Nephron progenitor cell (in vitro differentiated cells): Measurements from ENCODE around the gene RELL1.

ENCODE experiments used
- DNase-seq: peaks from one replicate; pipeline ENCODE4 v3.0.0; 2021
- H3K27ac Mint-ChIP-seq: 2 replicates; pipeline ENCODE4 v1.8.0; 2021; ENCODE audit warnings: mild to moderate bottlenecking, moderate library complexity, mixed read lengths
- H3K27me3 Mint-ChIP-seq: 2 replicates; pipeline ENCODE4 v1.8.0; 2021; ENCODE audit warnings: mild to moderate bottlenecking, low read depth, mixed read lengths; ENCODE audit not compliant: poor library complexity
- H3K36me3 Mint-ChIP-seq: 2 replicates; pipeline ENCODE4 v1.8.0; 2021; ENCODE audit warnings: low read depth, mixed read lengths
- H3K4me1 Mint-ChIP-seq: 2 replicates; pipeline ENCODE4 v1.8.0; 2021; ENCODE audit warnings: mixed read lengths
- H3K4me3 Mint-ChIP-seq: 2 replicates; pipeline ENCODE4 v1.8.0; 2021; ENCODE audit warnings: mild to moderate bottlenecking, moderate library complexity, mixed read lengths
- H3K9me3 Mint-ChIP-seq: 2 replicates; pipeline ENCODE4 v1.8.0; 2021; ENCODE audit warnings: mild to moderate bottlenecking, moderate library complexity, mixed read lengths
- TF ChIP-seq, protein P1 (sequence below): fragments of 200-600 bp; sonication (generic); IDR thresholded peaks from 2 replicates; pipeline ENCODE4 v1.5.0; 2021; ENCODE audit warnings: antibody characterized with exemption

RELL1 gene

DNA sequence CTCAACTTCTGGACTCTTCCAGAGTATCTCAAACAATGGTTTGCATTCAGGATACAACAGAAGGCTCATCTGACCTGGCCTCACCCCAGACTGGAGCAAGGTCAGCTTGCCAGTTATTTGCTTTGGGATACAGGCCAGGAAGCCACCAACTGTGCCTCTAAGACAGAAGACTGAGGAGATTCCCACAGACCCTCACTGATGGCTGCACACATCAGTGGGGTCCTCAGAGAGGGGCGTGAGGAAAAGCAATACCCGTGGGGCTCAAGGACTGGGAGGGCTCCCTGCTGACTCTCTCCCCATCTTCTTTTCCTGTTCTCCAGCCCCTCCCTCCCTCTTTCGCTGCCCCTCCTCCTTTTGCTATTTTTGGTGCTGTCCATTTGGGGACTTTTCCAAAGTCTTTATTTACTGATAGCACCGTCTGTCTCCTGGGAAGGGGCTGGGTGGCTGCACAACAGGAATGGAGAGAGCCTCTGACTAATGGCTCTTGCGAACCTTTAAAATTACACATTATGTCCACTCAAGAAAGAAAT, 23.2 kb downstream of the RELL1 start:
- H3K9me3 Mint-ChIP-seq, result peaks cover 5% of the 10 kb centered on the region
- H3K4me3 Mint-ChIP-seq, result peak overlapping the region; percentile 34
- peaks cover 4% of the 10 kb centered on the region for H3K27me3 Mint-ChIP-seq
- TF ChIP-seq, protein P1, sequence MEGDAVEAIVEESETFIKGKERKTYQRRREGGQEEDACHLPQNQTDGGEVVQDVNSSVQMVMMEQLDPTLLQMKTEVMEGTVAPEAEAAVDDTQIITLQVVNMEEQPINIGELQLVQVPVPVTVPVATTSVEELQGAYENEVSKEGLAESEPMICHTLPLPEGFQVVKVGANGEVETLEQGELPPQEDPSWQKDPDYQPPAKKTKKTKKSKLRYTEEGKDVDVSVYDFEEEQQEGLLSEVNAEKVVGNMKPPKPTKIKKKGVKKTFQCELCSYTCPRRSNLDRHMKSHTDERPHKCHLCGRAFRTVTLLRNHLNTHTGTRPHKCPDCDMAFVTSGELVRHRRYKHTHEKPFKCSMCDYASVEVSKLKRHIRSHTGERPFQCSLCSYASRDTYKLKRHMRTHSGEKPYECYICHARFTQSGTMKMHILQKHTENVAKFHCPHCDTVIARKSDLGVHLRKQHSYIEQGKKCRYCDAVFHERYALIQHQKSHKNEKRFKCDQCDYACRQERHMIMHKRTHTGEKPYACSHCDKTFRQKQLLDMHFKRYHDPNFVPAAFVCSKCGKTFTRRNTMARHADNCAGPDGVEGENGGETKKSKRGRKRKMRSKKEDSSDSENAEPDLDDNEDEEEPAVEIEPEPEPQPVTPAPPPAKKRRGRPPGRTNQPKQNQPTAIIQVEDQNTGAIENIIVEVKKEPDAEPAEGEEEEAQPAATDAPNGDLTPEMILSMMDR, result no peak
- peaks cover 67% of the 10 kb centered on the region for H3K4me1 Mint-ChIP-seq
- peaks cover 8% of the 10 kb centered on the region for H3K36me3 Mint-ChIP-seq
- H3K27ac Mint-ChIP-seq, result peak overlapping the region; percentile 93
- no peak for DNase-seq

- Mint-ChIP-seq H3K4me1 (peaks cover 63% of the 10 kb centered on the region), H3K4me3 (no peak overlapping the region), H3K27me3 (peaks cover 4% of the 10 kb centered on the region), H3K27ac (no peak overlapping the region), H3K36me3 (peaks cover 7% of the 10 kb centered on the region), H3K9me3 (no peaks in the 10 kb centered on the region)
- no peak for DNase-seq
- TF ChIP-seq, protein P1, result no peak
These were observed 23.9 kb downstream of the RELL1 start for GRCh38 chr4:37662251-37662650.

DNA sequence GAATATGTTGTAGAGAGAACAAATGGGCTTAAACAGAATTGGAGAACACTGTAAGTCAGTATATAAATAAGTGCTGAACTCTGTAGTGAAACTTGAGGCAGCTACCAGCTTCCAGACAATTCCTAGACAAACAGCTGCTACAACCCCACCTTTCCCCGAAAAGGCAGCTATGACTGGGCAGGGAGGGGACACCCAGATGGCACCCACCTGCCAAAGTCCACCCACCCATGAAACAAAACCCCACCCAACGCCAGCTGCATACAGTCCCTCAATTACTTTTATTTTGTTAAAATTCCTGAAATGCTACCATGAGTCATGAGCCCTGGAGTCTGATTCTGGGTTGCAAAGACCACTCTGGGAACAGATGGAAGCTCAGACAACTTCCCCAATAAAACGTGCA, 24.4 kb downstream of the RELL1 start:
- no peak for DNase-seq
- H3K36me3 Mint-ChIP-seq, result peaks cover 10% of the 10 kb centered on the region
- H3K27me3 Mint-ChIP-seq, result peaks cover 4% of the 10 kb centered on the region
- peaks cover 59% of the 10 kb centered on the region for H3K4me1 Mint-ChIP-seq
- TF ChIP-seq, protein P1, result no peak
- H3K4me3 Mint-ChIP-seq, result no peak overlapping the region
- no peak overlapping the region for H3K27ac Mint-ChIP-seq
- H3K9me3 Mint-ChIP-seq, result peaks cover under 1% of the 10 kb centered on the region

DNA sequence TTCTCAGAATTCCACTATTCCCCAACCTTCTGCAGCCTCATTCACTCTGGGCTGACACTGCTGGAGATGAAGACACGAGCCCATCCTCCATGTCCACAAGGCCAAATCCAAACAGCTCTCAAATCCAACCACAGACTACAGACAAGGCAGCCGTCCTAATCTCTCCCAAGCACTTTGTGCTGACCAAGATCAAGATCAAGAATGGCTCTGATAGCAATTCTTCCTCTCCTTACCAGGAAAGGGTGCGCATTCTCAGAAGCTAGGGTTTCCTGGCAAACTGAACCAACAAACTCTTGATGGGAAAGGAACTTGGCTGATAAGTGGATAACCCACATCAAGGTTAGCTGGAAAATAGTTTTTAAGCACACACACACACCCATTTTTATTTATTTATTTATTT, 26.5 kb downstream of the RELL1 start:
- H3K4me3 Mint-ChIP-seq, result no peak overlapping the region
- H3K27me3 Mint-ChIP-seq, result peaks cover 4% of the 10 kb centered on the region
- TF ChIP-seq, protein P1, result no peak
- DNase-seq, result no peak
- H3K27ac Mint-ChIP-seq, result no peak overlapping the region
- H3K4me1 Mint-ChIP-seq, result peaks cover 41% of the 10 kb centered on the region
- peaks cover 26% of the 10 kb centered on the region for H3K36me3 Mint-ChIP-seq
- peaks cover 18% of the 10 kb centered on the region for H3K9me3 Mint-ChIP-seq

DNA sequence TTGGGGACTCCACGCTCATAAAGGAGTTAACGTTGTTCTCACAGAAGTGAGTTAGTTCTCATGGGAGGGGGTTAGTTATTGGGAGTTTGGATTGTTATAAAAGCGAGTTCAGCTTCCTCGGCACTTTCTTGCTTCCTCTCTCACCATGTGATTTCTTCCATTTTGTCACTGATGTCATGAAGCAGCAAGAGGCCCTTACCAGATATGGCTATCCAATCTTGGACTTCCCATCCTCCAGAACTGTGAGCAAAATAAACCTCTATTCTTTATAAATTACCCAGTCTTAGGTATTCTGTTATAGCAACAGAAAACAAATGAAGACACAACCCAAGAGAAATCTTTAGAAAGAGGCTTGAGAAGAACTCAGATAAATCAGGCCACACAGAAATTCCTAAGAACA, 29.5 kb downstream of the RELL1 start:
- TF ChIP-seq, protein P1, result no peak
- Mint-ChIP-seq H3K36me3 (peaks cover 36% of the 10 kb centered on the region), H3K4me3 (no peak overlapping the region), H3K27me3 (peaks cover 4% of the 10 kb centered on the region), H3K27ac (no peak overlapping the region), H3K9me3 (peaks cover 22% of the 10 kb centered on the region), H3K4me1 (peaks cover 10% of the 10 kb centered on the region)
- no peak for DNase-seq

DNA sequence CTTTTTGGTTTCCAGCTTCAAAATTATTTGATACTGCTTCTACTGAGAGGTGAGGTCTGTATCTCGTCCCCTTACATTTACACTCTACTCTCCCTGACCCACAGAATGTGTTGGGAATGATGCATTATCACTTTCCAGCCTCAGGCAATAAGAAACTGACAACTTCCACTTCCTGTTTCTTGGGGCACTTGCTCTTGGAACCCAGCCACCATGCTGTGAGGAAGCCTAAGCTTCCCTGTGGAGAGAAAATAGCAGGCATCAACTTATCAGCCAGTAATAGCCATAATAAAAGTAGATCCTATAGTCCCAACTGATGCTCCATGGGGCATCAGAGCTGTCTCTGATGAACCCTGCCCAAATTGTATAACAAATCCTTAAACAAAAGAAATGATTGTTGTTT, 32.6 kb downstream of the RELL1 start:
- TF ChIP-seq, protein P1, result no peak
- Mint-ChIP-seq H3K36me3 (peaks cover 33% of the 10 kb centered on the region), H3K27me3 (no peaks in the 10 kb centered on the region), H3K9me3 (peaks cover 22% of the 10 kb centered on the region), H3K4me1 (peaks cover 10% of the 10 kb centered on the region), H3K27ac (no peak overlapping the region), H3K4me3 (no peak overlapping the region)
- no peak for DNase-seq
